ENCODE measurements around the gene GSAP. TPM values are rescaled to one million over a fixed set of nuclear protein-coding genes. Genes with fewer than 3 reads are reported as not detected.

The GSAP gene
- total RNA-seq, 1 experiment from 2014 or later: 2.0 TPM

- Mint-ChIP-seq H3K4me3 (no peak overlapping the region), H3K27me3 (ENCODE audit: low read depth) (no peaks in the 10 kb centered on the region), H3K36me3 (no peaks in the 10 kb centered on the region), H3K27ac (no peak overlapping the region), H3K9me3 (no peaks in the 10 kb centered on the region), H3K4me1 (peaks cover 14% of the 10 kb centered on the region)
- POLR2A ChIA-PET: no interaction called here
- DNase-seq (ENCODE audit: low spot score) (no peak), ATAC-seq (no peak)
- CTCF ChIA-PET: no interaction called here
- TF ChIP-seq AFF4 (CRISPR knock-in tag; IDR thresholded peaks at IDR 0.05; ENCODE audit: borderline replicate concordance): no peak
- no peak for TF ChIP-seq ZNF396 (CRISPR knock-in tag; IDR thresholded peaks at IDR 0.05; ENCODE audit: borderline replicate concordance)
- TF ChIP-seq TEAD1 (CRISPR knock-in tag; IDR thresholded peaks at IDR 0.05): no peak
- no peak for TF ChIP-seq ERG (CRISPR knock-in tag; IDR thresholded peaks at IDR 0.05)
- TF ChIP-seq, protein P1, sequence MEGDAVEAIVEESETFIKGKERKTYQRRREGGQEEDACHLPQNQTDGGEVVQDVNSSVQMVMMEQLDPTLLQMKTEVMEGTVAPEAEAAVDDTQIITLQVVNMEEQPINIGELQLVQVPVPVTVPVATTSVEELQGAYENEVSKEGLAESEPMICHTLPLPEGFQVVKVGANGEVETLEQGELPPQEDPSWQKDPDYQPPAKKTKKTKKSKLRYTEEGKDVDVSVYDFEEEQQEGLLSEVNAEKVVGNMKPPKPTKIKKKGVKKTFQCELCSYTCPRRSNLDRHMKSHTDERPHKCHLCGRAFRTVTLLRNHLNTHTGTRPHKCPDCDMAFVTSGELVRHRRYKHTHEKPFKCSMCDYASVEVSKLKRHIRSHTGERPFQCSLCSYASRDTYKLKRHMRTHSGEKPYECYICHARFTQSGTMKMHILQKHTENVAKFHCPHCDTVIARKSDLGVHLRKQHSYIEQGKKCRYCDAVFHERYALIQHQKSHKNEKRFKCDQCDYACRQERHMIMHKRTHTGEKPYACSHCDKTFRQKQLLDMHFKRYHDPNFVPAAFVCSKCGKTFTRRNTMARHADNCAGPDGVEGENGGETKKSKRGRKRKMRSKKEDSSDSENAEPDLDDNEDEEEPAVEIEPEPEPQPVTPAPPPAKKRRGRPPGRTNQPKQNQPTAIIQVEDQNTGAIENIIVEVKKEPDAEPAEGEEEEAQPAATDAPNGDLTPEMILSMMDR (IDR thresholded peaks at IDR 0.05): no peak
- TF ChIP-seq USF2 (CRISPR knock-in tag; IDR thresholded peaks at IDR 0.05): no peak
- no peak for TF ChIP-seq PRRX2 (CRISPR knock-in tag; IDR thresholded peaks at IDR 0.05)
- TF ChIP-seq CDX4 (CRISPR knock-in tag; IDR thresholded peaks at IDR 0.05; ENCODE audit: borderline replicate concordance): no peak
- no peak for TF ChIP-seq ZBTB21 (CRISPR knock-in tag; IDR thresholded peaks at IDR 0.05; ENCODE audit: borderline replicate concordance)
- no peak for TF ChIP-seq GRHL2 (CRISPR knock-in tag; IDR thresholded peaks at IDR 0.05; ENCODE audit: insufficient replicate concordance, severe bottlenecking)
- no peak for TF ChIP-seq ZNF671 (CRISPR knock-in tag; IDR thresholded peaks at IDR 0.05)
Measured at GRCh38 chr7:77313876-77314480, 102.2 kb downstream of the GSAP start.

DNA sequence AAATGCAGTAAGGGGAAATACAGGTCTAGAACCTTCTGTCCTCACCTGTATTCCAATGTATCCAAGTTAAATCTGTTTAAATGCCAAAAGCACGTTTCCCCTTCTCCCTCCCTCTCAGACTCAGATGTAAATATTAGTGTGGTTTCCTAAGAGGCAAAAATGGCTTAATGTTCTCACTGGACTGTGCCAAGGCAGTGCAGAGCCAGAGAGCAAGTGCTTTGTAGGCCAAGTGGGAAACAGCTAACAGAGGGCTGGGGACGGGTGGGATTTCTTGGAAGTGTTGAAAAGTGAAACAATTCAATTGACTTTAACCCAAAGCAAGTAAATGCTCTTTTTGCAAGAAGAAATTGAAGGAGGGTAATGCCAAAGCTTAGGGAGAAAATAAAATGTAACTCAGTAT lies 103.1 kb downstream of the GSAP start:
- no peak for ATAC-seq
- Mint-ChIP-seq H3K36me3 (no peaks in the 10 kb centered on the region), H3K27ac (no peak overlapping the region), H3K4me1 (peaks cover 14% of the 10 kb centered on the region), H3K9me3 (no peaks in the 10 kb centered on the region), H3K4me3 (no peak overlapping the region), H3K27me3 (ENCODE audit: low read depth) (no peaks in the 10 kb centered on the region)
- TF ChIP-seq CREM (CRISPR knock-in tag; IDR thresholded peaks at IDR 0.05): no peak
- TF ChIP-seq ZNF396 (CRISPR knock-in tag; IDR thresholded peaks at IDR 0.05; ENCODE audit: borderline replicate concordance): no peak
- TF ChIP-seq, protein P2, sequence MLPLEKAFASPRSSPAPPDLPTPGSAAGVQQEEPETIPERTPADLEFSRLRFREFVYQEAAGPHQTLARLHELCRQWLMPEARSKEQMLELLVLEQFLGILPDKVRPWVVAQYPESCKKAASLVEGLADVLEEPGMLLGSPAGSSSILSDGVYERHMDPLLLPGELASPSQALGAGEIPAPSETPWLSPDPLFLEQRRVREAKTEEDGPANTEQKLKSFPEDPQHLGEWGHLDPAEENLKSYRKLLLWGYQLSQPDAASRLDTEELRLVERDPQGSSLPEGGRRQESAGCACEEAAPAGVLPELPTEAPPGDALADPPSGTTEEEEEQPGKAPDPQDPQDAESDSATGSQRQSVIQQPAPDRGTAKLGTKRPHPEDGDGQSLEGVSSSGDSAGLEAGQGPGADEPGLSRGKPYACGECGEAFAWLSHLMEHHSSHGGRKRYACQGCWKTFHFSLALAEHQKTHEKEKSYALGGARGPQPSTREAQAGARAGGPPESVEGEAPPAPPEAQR (CRISPR knock-in tag; IDR thresholded peaks at IDR 0.05): no peak
- TF ChIP-seq PREB (CRISPR knock-in tag; IDR thresholded peaks at IDR 0.05; ENCODE audit: borderline replicate concordance): no peak
- TF ChIP-seq, protein P3, sequence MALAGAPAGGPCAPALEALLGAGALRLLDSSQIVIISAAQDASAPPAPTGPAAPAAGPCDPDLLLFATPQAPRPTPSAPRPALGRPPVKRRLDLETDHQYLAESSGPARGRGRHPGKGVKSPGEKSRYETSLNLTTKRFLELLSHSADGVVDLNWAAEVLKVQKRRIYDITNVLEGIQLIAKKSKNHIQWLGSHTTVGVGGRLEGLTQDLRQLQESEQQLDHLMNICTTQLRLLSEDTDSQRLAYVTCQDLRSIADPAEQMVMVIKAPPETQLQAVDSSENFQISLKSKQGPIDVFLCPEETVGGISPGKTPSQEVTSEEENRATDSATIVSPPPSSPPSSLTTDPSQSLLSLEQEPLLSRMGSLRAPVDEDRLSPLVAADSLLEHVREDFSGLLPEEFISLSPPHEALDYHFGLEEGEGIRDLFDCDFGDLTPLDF (CRISPR knock-in tag; IDR thresholded peaks at IDR 0.05): no peak
- TF ChIP-seq ZNF281 (CRISPR knock-in tag; IDR thresholded peaks at IDR 0.05): no peak
- no peak for TF ChIP-seq MYBL2 (CRISPR knock-in tag; IDR thresholded peaks at IDR 0.05)
- POLR2A ChIA-PET: no interaction called here
- no peak for DNase-seq (ENCODE audit: low spot score)
- CTCF ChIA-PET: no interaction called here
